GM11168 (cell line): Measurements from ENCODE around the gene SETD2.

Source experiments
- in situ Hi-C: fragments of 300-500 bp; cut with MboI; formaldehyde crosslinking; loops from one replicate; pipeline ENCODE4 v1.12.0; 2022; ENCODE audit warnings: low sequenced_read_pairs; ENCODE audit not compliant: unreplicated experiment

SETD2 gene

GRCh38 chr3:46991406-46992165 is 172.3 kb downstream of the SETD2 start:
- in situ Hi-C loops = no loop called here

DNA sequence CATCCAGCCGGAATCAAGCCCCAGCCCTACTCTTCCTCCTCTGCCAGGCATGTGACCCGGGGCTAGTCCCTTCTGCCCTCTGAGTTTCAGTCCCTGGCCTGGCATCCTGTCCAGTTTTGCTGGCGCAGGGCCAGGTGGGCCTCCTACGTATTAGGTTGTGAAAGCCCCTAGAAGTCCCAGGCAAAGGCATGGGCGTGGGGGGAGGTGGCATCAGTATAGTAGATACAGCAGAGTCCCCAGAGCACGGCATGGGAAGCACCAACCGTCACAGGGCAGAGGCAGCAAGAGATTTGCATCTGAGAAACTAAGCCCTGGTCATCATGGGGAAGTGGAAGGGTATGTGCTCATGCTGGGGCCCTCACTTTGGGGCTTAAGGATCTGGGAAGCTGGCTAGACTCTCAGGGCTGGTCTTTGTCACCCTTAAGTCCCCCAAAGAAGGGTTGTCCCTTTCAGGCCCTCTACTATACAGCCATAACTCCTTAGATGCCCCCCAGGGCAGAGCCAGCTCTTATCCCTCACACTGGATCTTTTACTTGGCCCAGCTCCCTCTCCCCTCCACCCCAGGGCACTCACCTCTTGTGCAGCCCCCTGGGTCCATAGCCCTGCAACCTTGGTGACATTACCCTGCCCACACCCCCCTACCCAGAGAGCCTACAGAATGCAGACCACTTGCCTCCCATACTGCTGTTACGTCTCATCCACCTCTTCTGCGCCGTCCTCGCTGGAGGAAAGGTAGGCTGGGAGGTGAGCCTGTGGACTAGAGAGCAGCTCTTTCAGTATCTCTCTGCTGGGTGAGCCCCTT is 173.1 kb downstream of the SETD2 start:
- in situ Hi-C loops = no loop called here

GRCh38 chr3:46989146-46989810 is 174.6 kb downstream of the SETD2 start:
- in situ Hi-C loops = no loop called here

- in situ Hi-C loops = no loop called here
Measured at GRCh38 chr3:46988616-46989015, 175.3 kb downstream of the SETD2 start.

DNA sequence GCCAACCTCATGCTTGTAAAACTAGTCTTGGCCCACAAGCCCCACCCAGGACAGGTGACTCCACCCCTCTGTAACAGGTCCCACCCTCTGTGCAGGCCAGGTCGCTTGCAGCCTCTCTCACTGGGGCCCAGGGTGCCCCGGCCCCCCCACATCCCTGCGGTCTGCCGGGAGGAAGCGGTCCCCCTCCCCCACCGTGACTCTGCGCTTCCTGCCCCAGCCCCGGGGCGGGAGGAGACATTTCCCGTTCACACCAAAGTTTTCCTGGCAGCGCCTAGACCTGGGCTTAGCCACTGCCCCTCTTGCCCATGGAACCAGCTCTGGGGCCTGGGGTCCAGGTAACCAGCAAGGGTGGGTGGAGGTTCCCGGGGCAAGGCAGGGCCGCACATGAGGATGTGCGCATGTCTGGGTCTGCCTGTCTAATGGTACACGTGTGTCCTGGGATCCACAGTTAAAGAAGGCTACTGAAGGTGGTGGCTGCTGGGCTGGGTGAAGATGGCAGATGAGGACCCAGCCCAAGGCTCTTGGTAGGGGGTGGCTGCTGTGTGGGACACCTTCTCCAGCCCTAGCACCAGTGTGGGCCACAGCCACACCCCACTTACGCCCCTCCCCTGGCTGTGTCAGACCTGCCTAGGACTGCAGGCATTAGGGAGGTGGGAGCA is 176.0 kb downstream of the SETD2 start:
- in situ Hi-C loops = no loop called here

- in situ Hi-C loops = no loop called here
Measured at GRCh38 chr3:46987319-46987742, 176.6 kb downstream of the SETD2 start.

- in situ Hi-C loops = no loop called here
Measured at GRCh38 chr3:46986782-46987310, 177.1 kb downstream of the SETD2 start.

- in situ Hi-C loops = no loop called here
Measured at GRCh38 chr3:46986055-46986730, 177.7 kb downstream of the SETD2 start.

- in situ Hi-C loops = no loop called here
Measured at GRCh38 chr3:46985588-46985987, 178.3 kb downstream of the SETD2 start.

GRCh38 chr3:46984591-46985459 is 179.1 kb downstream of the SETD2 start:
- in situ Hi-C loops = no loop called here

DNA sequence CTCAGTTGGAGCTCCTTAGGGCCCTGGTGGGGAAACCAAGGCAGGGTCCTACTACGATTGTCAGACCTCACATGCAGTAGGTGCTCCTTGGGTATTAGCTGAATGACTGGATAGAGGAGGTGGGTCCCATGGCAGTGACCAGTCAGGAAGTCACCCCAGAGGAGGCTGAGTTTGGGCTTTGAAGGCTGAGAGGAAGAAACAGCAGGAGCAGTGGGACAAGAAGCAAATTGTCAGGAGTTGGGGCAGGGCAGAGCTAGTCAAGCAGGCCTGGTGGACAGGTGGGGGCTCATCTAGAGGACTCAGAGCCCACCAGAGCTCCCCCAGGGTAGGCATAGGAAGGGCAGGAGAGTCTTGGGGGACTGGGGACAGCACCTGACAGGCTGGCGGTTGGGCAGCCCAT is 181.4 kb downstream of the SETD2 start:
- in situ Hi-C loops = no loop called here

- in situ Hi-C loops = no loop called here
Measured at GRCh38 chr3:46981932-46982471, 181.9 kb downstream of the SETD2 start.

DNA sequence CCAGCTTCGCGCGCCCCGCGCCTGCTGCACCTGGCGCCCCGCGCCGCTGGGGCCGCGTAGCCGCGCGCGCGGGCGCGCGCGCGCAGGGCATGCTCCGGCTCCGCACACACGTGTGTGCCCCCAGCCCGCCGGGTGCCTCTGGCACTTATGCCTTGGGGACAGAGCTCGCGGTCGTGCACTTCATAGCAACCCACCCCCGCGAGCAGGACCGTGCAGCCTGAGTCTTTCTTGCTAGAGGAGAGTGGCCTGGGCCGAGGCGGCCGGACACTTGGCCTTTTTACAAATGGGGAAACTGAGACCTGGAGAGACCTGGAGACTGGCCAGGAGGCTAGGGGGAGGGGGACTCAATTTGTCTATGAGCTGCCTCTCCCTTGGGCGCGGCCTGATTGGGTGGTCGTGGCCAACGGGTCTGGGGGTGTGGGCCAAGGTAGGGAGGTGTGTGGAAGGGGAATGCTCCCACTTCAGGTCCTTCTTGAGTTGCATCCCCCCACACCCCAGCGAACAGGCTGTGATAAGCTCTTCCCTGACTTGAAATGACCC is 183.9 kb downstream of the SETD2 start:
- in situ Hi-C loops = no loop called here

DNA sequence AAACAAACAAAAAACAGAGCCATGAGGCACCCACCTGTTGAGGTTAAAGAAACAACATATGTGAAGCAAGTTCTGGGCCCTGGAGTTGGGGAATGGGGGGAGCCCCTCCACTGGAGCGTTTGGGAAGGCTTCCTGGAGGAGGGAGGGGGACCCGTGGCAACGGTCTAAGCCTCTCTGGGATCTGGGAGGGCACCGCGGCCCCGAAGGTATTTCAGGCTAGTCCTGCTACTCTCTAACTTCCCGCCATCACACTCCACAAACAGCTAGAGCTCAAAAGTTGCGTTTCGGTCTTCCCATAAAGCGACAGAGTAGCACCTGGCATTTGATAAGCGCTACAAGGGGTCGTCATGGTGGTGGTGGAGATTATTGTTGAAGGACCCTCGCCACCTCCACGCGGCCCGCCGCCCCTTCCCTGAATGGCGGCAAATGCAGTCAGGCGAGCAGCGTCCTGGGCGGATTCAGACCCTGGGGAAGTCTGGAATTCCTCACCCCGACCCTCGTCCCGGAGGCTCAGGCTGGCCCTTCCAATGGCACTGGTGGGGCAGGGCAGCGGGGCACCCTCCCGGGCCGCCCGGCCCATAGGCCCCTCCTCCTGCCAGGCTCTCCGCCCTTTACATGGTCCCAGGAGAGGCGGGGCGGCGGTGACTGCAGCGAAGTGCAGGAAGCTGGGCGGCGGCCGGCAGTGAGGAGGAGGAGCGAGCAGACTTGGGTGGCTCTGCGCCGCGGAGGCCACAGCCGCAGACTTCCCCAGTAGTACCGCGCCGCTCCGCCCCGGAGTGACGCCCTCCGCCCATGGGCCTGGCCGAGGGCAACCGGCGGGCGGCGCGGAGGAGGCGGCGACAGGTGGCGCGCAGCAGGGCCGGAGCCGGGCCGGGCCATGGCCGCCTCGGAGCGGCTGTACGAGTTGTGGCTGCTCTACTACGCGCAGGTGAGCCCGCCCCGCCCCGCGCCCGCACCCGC is 184.6 kb downstream of the SETD2 start, which contains the start of gene NBEAL2:
NBEAL2 (plus strand) TSS at position 682 of the 960 bp plus-strand sequence; CDS start at position 878, 196 bp downstream.
- in situ Hi-C loops = no loop called here

- in situ Hi-C loops = no loop called here
Measured at GRCh38 chr3:46978381-46978780, 185.5 kb downstream of the SETD2 start.

DNA sequence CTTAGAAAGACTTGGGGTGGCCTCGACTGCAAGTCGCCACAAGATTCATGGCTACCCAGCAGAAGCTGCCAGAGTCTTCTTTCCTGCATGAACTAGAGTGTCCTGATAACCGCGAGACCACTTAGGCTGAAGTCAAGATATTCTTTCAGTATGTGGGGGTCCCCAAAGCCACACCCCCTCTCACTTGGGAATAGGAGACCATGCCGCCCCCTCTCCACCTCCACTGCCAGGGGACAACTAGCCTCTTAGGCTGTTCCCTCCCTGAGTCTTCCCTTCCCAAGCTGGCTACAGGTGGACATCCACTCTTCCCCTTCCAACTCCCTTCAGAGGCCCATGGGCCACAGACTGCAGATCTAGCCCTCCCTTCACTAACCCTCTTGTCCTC is 186.1 kb downstream of the SETD2 start:
- in situ Hi-C loops = no loop called here
